HG03196 (cell line): ENCODE measurements around the gene TMEM30B.

ENCODE experiments used
- ATAC-seq: cut with Tn5 transposase; IDR thresholded peaks from one replicate; pipeline ENCODE4 v1.9.1; 2021; ENCODE audit not compliant: unreplicated experiment

The TMEM30B gene

DNA sequence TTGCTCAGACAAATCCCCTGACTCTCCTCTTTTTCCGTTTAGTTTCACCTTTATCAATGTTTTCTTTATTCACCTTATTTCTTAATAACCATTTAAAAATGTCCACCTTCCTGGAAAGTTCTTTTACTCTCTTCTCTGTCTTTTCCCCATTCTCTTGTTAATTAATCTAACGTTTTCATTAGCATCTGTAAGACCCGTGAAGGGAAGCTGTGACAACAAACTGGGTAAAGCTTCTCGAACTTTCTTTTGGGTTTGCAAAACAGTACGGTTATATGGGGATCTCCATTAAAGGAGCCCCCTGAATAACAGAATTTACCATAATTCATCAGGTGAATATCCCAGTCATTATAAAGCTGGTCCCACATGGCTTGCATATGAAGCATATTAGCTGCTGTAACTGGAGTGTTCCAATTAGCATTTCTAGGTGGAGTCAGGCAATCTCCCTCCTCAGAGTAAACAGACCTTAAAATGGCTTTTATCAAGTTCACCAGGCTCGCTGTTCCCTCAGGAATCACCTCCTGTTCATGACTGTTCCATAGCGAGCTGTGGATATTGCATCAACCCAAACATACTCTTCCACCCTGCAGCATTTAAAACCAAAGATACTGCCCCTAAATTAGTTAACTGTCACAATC is 42.4 kb downstream of the TMEM30B start:
- ATAC-seq: no peak

DNA sequence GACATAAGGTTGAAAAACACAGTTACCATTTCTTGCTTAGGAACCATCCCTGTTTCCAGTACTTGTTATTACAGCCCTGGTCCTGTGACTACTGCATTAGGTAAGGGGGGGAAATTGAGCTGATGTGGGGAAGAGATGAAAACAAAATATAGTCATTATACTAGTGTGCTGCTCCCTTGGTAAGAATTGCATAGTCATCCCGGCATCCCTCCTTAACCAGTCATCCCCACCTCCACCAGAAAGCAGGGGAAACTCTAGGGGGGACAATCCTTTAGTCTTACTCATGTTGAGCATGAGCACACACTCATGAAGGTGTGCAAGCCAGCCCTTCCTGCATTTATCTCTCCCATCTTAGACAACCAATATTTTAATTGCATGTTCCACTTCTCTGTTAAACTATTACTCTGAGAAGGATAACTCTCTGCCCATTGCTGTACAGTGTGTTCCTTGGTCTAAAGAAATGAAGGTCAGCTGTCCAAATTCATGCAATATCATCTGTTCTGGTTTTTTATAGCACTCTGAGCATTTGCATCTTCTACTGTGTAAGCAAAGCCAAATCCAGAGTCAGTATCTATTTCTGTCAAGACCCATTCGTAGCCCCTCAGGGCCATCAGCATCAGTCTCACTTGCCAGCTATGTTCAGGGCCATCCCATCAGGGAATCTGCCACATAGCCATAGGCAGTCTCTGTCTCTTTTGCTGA is 46.8 kb downstream of the TMEM30B start:
- no peak for ATAC-seq

DNA sequence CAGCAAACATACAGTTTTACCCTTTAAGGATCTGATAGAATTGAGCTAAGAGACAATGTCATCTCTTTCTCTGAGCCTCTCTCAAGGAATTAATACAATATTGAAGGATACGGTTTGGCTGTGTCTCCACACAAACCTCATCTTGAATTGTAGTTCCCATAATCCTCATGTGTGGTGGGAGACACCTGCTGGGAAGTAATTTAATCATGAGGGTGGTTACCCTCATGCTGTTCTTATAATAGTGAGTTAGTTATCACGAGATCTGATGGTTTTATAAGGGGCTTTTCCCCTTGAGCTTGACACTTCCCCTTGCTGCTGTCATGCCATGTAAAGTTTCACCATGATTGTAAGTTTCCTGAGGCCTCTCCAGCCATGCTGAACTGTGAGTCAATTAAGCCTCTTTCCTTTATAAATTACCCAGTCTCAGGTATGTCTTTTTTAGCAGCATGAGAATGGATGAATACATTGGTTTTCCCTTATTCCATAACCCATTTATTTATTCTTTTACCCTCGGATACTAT is 47.6 kb downstream of the TMEM30B start:
- ATAC-seq: no peak

DNA sequence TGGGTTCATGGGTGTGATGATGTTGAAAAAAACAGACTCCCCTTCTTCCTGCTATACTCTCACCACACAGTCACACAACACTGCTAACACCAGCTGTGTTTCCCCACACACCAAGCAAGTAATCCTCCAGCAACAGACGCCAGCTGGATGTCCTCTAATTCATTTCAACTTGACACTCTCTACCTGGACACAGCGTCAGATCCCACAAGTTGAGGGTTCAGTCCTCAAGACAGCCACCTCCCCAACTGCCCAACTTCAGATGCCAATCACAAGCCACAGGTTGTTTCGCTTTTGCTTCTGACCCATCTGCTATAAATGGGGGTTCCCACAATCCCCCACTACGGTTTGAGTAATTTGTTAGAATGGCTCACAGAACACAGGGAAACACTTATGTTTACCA is 49.3 kb downstream of the TMEM30B start:
- no peak for ATAC-seq

DNA sequence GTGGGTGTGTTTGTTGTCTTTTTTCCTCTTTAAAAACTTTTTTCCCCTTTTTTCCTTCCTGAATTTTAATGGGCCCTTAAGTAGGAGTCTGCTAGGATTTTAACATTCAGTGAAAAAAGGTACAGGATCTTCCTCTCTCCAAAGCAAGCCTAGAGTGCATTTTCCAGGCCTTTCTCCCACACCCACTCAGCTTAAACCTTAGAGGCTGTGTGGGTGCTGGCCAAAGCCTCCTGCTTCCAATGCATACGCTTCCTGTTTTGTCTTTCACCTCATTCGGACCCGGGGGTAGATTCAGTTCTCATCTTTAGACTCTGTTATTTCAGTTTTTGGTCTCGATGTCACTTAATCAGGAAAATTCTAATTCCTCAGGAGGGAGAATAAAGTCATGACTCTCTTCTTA is 51.2 kb downstream of the TMEM30B start:
- ATAC-seq: no peak

DNA sequence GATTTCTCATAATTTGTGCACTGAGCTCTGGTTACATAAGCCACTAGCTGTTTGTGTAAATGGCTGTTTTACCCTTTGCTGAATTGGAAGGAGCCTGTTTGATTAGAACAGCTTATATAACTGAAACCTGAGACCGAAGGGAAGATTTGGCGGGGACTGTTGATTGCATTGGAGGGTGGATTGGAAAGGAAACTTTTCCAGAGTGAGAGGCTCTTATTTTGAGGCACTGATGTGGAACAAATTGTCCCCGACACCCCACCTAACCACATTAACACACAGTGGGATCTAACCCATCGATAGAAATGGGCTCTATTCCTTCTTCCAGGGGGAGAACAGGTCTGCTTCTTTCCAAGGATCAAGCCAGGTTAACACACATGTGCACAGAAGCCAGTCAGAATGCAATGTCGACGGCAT is 51.7 kb downstream of the TMEM30B start:
- no peak for ATAC-seq

DNA sequence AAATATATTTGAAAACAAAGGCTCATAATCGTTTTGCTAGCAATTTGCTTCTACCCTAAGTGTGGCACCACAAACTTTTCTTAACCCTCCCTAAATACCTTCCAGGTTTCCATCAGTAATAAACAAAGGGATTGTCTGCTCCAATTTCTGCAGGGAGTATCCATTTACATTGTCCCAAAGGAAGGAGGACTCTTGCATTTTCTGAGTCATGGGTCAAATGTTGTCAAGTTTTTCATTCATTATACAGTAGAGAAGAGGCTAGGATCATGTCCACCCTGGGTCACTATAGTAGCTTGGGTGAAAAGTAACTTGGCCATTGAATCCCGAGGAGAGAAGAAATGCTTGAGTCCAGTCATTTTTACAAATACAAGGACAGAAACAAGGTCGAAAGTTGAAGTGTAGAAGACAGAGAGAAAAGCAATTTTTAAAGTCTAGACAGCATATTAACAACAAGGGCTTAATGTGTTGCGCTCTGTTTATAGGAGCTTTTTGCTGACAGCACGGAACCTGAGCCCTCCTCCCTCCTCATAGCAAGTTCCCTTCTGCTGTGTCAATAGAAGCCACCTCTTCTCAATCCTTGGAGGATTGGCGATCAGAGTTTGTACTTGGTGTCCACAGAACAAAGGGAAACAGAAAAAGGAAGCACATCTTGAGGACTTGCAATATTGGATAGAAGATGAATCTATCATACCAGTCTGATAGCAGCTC is 53.1 kb downstream of the TMEM30B start:
- ATAC-seq: no peak
